Ascending aorta (tissue), 2 donors: ENCODE data around the gene ADGRA3. TPM values are rescaled to one million over a fixed set of nuclear protein-coding genes. Genes with fewer than 3 reads are reported as not detected.

ENCODE experiments used
- DNase-seq, 2 donors: peaks; one replicate each; pipeline ENCODE4 v3.0.0-alpha.2; 2019; ENCODE audit warnings: low spot score in 2 of 2
- H3K27ac ChIP-seq, 2 donors: fragments of 200-600 bp; sonication (generic); one replicate each; pipeline ENCODE4 v1.5.1; 2016 to 2017; ENCODE audit warnings: mild to moderate bottlenecking in 1 of 2
- H3K27me3 ChIP-seq: fragments of 200-600 bp; sonication (generic); one replicate; pipeline ENCODE4 v1.5.1; 2017
- H3K36me3 ChIP-seq, 2 donors: fragments of 200-600 bp; sonication (generic); one replicate each; pipeline ENCODE4 v1.5.1; 2016
- H3K4me1 ChIP-seq, 2 donors: fragments of 200-600 bp; sonication (generic); one replicate each; pipeline ENCODE4 v1.5.1; 2016 to 2017; ENCODE audit warnings: mild to moderate bottlenecking in 1 of 2
- H3K4me3 ChIP-seq, 2 donors: fragments of 200-600 bp; sonication (generic); one replicate each; pipeline ENCODE4 v1.5.1; 2016 to 2017; ENCODE audit warnings: mild to moderate bottlenecking in 1 of 2
- H3K9me3 ChIP-seq, 2 donors: fragments of 200-600 bp; sonication (generic); one replicate each; pipeline ENCODE4 v1.5.1; 2016
- intact Hi-C: fragments of 100-400 bp; cut with DNase I; formaldehyde crosslinking; loops from one replicate; pipeline ENCODE4 v1.15.1; 2023
- total RNA-seq: library from RNA; depleted of rRNA; stranded (reverse); fragments of >200 nt; gene quantifications from one replicate; pipeline ENCODE4 v1.1.0, GENCODE V29; 2016
- TF ChIP-seq, protein P1 (sequence below), 3 experiments: fragments of 200-600 bp in 2 of 3; fragments of 450-650 bp in 1 of 3; sonication (generic) in 2 of 3; IDR thresholded peaks; one replicate each; pipeline ENCODE4 v1.5.1; 2016 to 2019; ENCODE audit warnings: antibody characterized with exemption in 3 of 3, mild to moderate bottlenecking in 1 of 3, moderate library complexity in 1 of 3

The ADGRA3 gene
- total RNA-seq, 1 donor from 2014 or later = 2.2 TPM

DNA sequence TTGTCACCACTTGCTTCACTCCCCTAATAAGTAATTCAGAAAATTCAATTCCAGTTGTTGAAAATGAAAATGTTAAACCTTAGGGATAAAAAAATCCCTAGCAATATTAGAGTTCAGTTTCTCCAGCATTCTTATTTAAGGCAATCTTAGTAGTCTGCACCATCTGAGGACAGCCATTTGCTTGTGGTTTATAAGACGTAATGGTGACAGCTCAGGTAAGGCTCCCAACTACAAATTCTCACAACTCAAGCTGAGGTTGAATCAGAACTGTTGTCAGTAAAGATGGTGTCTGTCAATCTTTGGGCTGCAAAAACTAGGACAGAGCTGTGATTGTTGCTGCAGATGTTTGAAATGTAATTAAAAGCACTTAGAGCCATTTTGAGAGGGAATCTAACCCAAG lies 16.3 kb upstream of the ADGRA3 start:
- Histone ChIP-seq H3K36me3 (no peaks in the 10 kb centered on the region), H3K4me3 (no peak overlapping the region), H3K4me1 (no peaks in the 10 kb centered on the region), H3K27ac (no peak overlapping the region), H3K27me3 (no peaks in the 10 kb centered on the region), H3K9me3 (peaks cover 8 to 12% of the 10 kb centered on the region in 2 donors)
- DNase-seq = no peak
- TF ChIP-seq, protein P1, sequence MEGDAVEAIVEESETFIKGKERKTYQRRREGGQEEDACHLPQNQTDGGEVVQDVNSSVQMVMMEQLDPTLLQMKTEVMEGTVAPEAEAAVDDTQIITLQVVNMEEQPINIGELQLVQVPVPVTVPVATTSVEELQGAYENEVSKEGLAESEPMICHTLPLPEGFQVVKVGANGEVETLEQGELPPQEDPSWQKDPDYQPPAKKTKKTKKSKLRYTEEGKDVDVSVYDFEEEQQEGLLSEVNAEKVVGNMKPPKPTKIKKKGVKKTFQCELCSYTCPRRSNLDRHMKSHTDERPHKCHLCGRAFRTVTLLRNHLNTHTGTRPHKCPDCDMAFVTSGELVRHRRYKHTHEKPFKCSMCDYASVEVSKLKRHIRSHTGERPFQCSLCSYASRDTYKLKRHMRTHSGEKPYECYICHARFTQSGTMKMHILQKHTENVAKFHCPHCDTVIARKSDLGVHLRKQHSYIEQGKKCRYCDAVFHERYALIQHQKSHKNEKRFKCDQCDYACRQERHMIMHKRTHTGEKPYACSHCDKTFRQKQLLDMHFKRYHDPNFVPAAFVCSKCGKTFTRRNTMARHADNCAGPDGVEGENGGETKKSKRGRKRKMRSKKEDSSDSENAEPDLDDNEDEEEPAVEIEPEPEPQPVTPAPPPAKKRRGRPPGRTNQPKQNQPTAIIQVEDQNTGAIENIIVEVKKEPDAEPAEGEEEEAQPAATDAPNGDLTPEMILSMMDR (IDR thresholded peaks at IDR 0.05) = no peak
- intact Hi-C loops = no loop called here

DNA sequence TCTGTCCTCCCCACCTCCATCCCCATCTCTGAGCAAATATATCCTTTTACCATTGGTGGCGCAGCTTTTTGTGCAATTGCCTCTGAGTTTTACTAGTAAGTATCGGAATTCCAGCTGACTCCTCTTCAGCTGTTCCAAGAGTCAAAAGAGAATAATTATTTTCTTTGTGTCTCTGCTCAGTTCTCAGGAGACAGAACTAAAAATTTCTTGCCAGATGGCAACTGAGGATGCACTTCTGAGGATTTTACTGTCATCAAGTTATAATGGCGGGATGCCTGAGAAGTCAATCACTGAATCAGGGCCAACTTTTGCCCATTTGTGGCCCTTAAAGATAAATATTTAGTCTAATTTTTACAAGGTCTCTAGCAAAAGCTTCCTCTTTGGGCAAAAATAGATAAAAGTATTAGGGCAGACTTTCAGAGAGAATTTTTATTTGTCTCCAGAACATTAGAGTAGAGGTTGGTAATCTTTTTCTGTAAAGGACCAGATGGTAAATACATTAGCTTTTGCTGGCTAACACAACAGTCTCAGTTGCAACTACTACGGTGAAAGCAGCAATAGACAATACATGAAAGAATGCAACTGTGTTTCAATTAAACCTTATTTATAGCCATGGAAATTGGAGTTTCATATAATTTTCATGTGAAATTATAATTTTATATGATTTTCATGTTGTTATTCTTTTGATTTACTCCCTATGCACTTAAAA lies 15.6 kb upstream of the ADGRA3 start:
- Histone ChIP-seq H3K27ac (no peak overlapping the region), H3K9me3 (peaks cover 8 to 12% of the 10 kb centered on the region in 2 donors), H3K4me3 (no peak overlapping the region), H3K36me3 (no peaks in the 10 kb centered on the region), H3K4me1 (no peaks in the 10 kb centered on the region), H3K27me3 (no peaks in the 10 kb centered on the region)
- intact Hi-C loops = no loop called here
- TF ChIP-seq, protein P1 (IDR thresholded peaks at IDR 0.05) = no peak
- no peak for DNase-seq

DNA sequence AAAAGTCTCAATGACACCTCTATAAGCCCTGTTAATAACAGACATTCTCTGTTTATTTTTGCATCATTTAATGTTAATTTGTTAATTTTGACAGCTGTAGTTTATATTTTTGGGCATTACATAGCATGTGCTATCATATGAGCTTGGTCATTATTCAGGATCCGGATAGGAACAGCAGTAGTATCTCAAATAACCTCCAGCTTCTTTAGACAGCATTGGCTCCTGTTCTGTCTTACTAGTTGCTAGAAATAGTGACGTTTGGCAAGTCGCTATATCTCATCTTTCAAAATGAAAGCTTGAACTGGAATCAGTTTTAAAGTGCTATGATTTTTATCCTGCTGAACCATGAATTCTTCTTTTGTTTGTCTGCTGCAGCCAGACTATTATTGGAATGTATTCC lies 9.0 kb upstream of the ADGRA3 start:
- DNase-seq = no peak
- H3K27ac ChIP-seq = no peak overlapping the region
- no peaks in the 10 kb centered on the region for H3K36me3 ChIP-seq
- TF ChIP-seq, protein P1 (IDR thresholded peaks at IDR 0.05) = no peak
- H3K9me3 ChIP-seq = no peaks in the 10 kb centered on the region
- intact Hi-C loops = no loop called here
- no peak overlapping the region for H3K4me3 ChIP-seq
- no peaks in the 10 kb centered on the region for H3K27me3 ChIP-seq
- H3K4me1 ChIP-seq = no peaks in the 10 kb centered on the region

DNA sequence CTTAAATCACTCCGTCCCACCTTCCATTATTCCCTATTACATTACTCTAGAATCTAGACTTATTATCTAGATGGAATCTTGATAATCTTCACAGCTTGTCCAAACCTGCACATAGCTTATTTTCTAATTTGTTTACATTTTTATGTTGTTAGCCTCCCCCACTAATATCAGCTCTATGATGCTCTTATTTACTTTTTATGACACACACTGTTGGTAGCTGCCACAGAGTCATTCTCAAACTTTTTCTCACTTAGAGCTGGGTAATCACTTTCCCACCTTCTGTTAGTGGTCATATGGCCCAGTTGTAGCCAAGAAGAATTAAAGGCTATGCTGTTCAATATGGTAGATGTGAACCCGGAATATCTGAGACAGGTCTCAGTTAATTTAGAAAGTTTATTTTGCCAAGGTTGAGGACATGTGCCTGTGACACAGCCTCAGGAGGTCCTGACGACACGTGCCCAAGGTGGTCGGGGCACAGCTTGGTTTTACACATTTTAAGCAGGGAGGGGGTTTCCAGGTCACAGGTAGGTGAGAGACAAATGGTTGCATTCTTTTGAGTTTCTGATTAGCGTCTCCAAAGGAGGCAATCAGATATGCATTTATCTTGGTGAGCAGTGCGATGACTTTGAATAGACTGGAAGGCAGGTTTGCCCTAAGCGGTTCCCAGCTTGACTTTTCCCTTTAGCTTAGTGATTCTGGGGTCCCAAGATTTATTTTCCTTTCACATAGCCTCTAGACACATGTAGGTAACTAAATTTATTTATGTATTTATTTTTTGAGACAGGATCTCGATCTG lies 7.0 kb upstream of the ADGRA3 start:
- no peak for DNase-seq
- Histone ChIP-seq H3K27me3 (no peaks in the 10 kb centered on the region), H3K4me1 (no peaks in the 10 kb centered on the region), H3K9me3 (no peaks in the 10 kb centered on the region), H3K36me3 (no peaks in the 10 kb centered on the region), H3K27ac (no peak overlapping the region), H3K4me3 (no peak overlapping the region)
- TF ChIP-seq, protein P1 (IDR thresholded peaks at IDR 0.05) = no peak
- intact Hi-C loops = no loop called here

DNA sequence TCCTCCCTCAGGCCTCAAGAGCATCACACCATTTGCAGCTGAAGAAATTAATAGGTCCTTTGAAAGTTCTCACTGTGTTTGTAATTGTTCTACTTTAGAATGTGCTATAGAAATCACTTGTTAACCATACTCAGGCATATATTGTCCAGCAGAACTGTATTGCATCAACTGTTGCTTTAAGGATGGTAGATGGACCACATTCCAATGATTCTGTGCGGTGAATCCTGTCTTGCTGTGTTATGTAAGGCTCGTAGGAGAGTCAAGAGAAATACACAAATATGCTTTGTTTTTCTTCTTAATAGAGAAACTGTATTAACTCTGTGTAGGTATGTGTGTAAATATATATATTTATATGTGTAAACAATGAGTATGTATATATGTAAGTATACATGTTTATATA lies 6.3 kb upstream of the ADGRA3 start:
- TF ChIP-seq, protein P1 (IDR thresholded peaks at IDR 0.05) = no peak
- no peak overlapping the region for H3K4me3 ChIP-seq
- H3K4me1 ChIP-seq = no peaks in the 10 kb centered on the region
- no peaks in the 10 kb centered on the region for H3K9me3 ChIP-seq
- DNase-seq = no peak
- H3K27ac ChIP-seq = no peak overlapping the region
- no peaks in the 10 kb centered on the region for H3K27me3 ChIP-seq
- H3K36me3 ChIP-seq = no peaks in the 10 kb centered on the region
- intact Hi-C loops = no loop called here
